Stimulated activated CD4-positive, alpha-beta T cell treated with anti-CD3 and anti-CD28 coated beads, Interleukin-4, amount 100 ng/mL, for 48 hours (primary cell): ENCODE measurements around the gene AMBRA1.
A peak's percentile ranks its signal among the peaks of the same experiment; 100 is the strongest.
"Not testable (repeated sequence)": the region's sequence is repeated elsewhere in the genome, so short reads cannot be mapped to it uniquely, and the experiment has no call there.

Experiments used
- DNase-seq, 2 donors: peaks; one replicate each; pipeline ENCODE4 v3.0.0-alpha.2; 2020; ENCODE audit warnings: low read depth in 2 of 2

AMBRA1 gene

GRCh38 chr11:46381819-46382645 is 211.8 kb downstream of the AMBRA1 start:
- DNase-seq: no peak

- DNase-seq: no peak
Measured at GRCh38 chr11:46381048-46381818, 212.6 kb downstream of the AMBRA1 start, which contains the start of gene MDK. MDK (plus strand) TSS chr11:46381669; CDS start chr11:46382058, 389 bp downstream.

GRCh38 chr11:46380340-46381047 is 213.3 kb downstream of the AMBRA1 start:
- DNase-seq: peak; percentile 51 to 54

- not testable (repeated sequence) for DNase-seq
Measured at GRCh38 chr11:46379482-46380293, 214.1 kb downstream of the AMBRA1 start.

GRCh38 chr11:46378811-46379481 is 214.9 kb downstream of the AMBRA1 start:
- DNase-seq: no peak

GRCh38 chr11:46378296-46378695 is 215.5 kb downstream of the AMBRA1 start:
- no peak for DNase-seq

GRCh38 chr11:46377831-46378230 is 216.0 kb downstream of the AMBRA1 start:
- no peak for DNase-seq

- no peak for DNase-seq
Measured at GRCh38 chr11:46377290-46377689, 216.5 kb downstream of the AMBRA1 start.

- no peak for DNase-seq
Measured at GRCh38 chr11:46376258-46377050, 217.4 kb downstream of the AMBRA1 start.

- no peak for DNase-seq
Measured at GRCh38 chr11:46375392-46376101, 218.3 kb downstream of the AMBRA1 start.

GRCh38 chr11:46374815-46375214 is 219.0 kb downstream of the AMBRA1 start:
- DNase-seq: no peak

- no peak for DNase-seq
Measured at GRCh38 chr11:46373787-46374740, 219.8 kb downstream of the AMBRA1 start.

GRCh38 chr11:46372501-46372900 is 221.3 kb downstream of the AMBRA1 start:
- DNase-seq: not testable (repeated sequence)

GRCh38 chr11:46372086-46372485 is 221.7 kb downstream of the AMBRA1 start:
- DNase-seq: no peak

GRCh38 chr11:46371262-46371661 is 222.6 kb downstream of the AMBRA1 start:
- not testable (repeated sequence) for DNase-seq

GRCh38 chr11:46370253-46370652 is 223.6 kb downstream of the AMBRA1 start:
- no peak for DNase-seq

- no peak for DNase-seq
Measured at GRCh38 chr11:46369458-46370152, 224.2 kb downstream of the AMBRA1 start.

GRCh38 chr11:46367916-46368267 is 225.9 kb downstream of the AMBRA1 start:
- DNase-seq: no peak
